ENCODE data around the gene NAALADL1. TPM values are rescaled to one million over a fixed set of nuclear protein-coding genes. Genes with fewer than 3 reads are reported as not detected.

NAALADL1 gene
- total and polyA plus RNA-seq, 9 of the 15 experiments (the other 6 are each of a cell fraction or from before 2014, with no cell fraction given) = 0.06 to 0.72 (median 0.22) TPM; not detected in 4

DNA sequence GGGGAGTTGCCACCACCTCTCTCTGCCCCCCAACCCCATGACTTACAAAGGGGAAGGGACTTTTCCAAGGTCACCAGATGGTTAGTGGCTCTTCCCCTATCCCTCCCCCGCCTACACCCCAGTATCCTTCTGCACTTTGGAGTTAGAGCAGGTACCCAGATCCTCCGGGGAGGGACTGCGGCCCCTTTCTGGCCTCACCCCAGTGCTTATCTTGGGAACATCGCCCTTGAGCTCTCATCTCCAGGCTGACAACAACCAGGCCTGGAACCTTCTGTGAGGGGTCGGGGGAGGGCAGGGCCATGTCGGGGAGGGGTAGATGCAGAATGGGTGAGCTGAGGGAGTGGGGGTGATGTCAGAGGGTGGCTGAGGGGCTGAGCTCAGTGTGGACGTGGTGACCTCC lies 7.5 kb upstream of the NAALADL1 start (continued):
- TF ChIP-seq LEF1 (IDR thresholded peaks at IDR 0.05) = no peak
- no peak for TF ChIP-seq PHB2 (IDR thresholded peaks at IDR 0.05; ENCODE audit: low read depth)
- TF ChIP-seq RBBP5 (IDR thresholded peaks at IDR 0.05; ENCODE audit: borderline replicate concordance, insufficient read depth, low read length, poor library complexity, severe bottlenecking) = no peak
- peak; percentile 47; the same call in 1 of the 2 replicates for TF ChIP-seq ZFX (CRISPR knock-in tag; IDR thresholded peaks at IDR 0.05)
- TF ChIP-seq MIER1 (IDR thresholded peaks at IDR 0.05; ENCODE audit: low read depth) = no peak
- no peak for TF ChIP-seq CBX2 (IDR thresholded peaks at IDR 0.05; ENCODE audit: insufficient read depth, low read length, poor library complexity, severe bottlenecking)
- TF ChIP-seq, protein P1, sequence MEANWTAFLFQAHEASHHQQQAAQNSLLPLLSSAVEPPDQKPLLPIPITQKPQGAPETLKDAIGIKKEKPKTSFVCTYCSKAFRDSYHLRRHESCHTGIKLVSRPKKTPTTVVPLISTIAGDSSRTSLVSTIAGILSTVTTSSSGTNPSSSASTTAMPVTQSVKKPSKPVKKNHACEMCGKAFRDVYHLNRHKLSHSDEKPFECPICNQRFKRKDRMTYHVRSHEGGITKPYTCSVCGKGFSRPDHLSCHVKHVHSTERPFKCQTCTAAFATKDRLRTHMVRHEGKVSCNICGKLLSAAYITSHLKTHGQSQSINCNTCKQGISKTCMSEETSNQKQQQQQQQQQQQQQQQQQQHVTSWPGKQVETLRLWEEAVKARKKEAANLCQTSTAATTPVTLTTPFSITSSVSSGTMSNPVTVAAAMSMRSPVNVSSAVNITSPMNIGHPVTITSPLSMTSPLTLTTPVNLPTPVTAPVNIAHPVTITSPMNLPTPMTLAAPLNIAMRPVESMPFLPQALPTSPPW (CRISPR knock-in tag; IDR thresholded peaks at IDR 0.05) = peak; percentile 42; the same call in 1 of the 2 replicates
- TF ChIP-seq CHD4 (IDR thresholded peaks at IDR 0.05; ENCODE audit: insufficient read depth, insufficient replicate concordance, low read depth, low read length, poor library complexity, severe bottlenecking) = no peak
- no peak for TF ChIP-seq NR4A1 (CRISPR knock-in tag; IDR thresholded peaks at IDR 0.05)
- no peak for TF ChIP-seq NR4A1 (tag; IDR thresholded peaks at IDR 0.05)
- TF ChIP-seq ZNF121 (CRISPR knock-in tag; conservative IDR thresholded peaks at IDR 0.05) = no peak
- TF ChIP-seq HIVEP1 (CRISPR knock-in tag; IDR thresholded peaks at IDR 0.05) = no peak

Data from K562 (cell line).